Measurements from ENCODE around the gene TMEM200A.

Gene TMEM200A

GRCh38 chr6:130460934-130461333 lies 95.1 kb downstream of the TMEM200A start:
- H3K27ac ChIP-seq = no peak overlapping the region
- TF ChIP-seq ZFX (IDR thresholded peaks at IDR 0.05) (no peak), CTCF (conservative IDR thresholded peaks at IDR 0.05) (no peak)

GRCh38 chr6:130466052-130466747 lies 100.4 kb downstream of the TMEM200A start:
- H3K27ac ChIP-seq = no peak overlapping the region
- TF ChIP-seq ZFX (IDR thresholded peaks at IDR 0.05) (no peak), CTCF (conservative IDR thresholded peaks at IDR 0.05) (no peak)

- TF ChIP-seq CTCF (conservative IDR thresholded peaks at IDR 0.05) (no peak), ZFX (IDR thresholded peaks at IDR 0.05) (no peak)
- H3K27ac ChIP-seq = no peak overlapping the region
Measured at GRCh38 chr6:130466748-130467061, 100.9 kb downstream of the TMEM200A start.

GRCh38 chr6:130467146-130468050 lies 101.6 kb downstream of the TMEM200A start:
- TF ChIP-seq CTCF (conservative IDR thresholded peaks at IDR 0.05) (no peak), ZFX (IDR thresholded peaks at IDR 0.05) (no peak)
- no peak overlapping the region for H3K27ac ChIP-seq

GRCh38 chr6:130470766-130471165 lies 104.9 kb downstream of the TMEM200A start:
- TF ChIP-seq CTCF (conservative IDR thresholded peaks at IDR 0.05) = no peak
- no peak for TF ChIP-seq ZFX (IDR thresholded peaks at IDR 0.05)
- H3K27ac ChIP-seq = no peak overlapping the region

GRCh38 chr6:130473886-130474285 lies 108.1 kb downstream of the TMEM200A start:
- H3K27ac ChIP-seq = no peak overlapping the region
- TF ChIP-seq CTCF (conservative IDR thresholded peaks at IDR 0.05) = no peak
- no peak for TF ChIP-seq ZFX (IDR thresholded peaks at IDR 0.05)
